Stomach (tissue), 4 donors: ENCODE data around the gene COX6B1.

Experiments
- POLR2AphosphoS5 ChIP-seq, 3 donors: sonication (generic); formaldehyde crosslinking; IDR thresholded peaks; one replicate each; pipeline ENCODE4 v1.6.1; 2016; ENCODE audit warnings: antibody characterized with exemption in 3 of 3
- TF ChIP-seq, protein P1 (sequence below), 7 experiments: fragments of 450-650 bp in 4 of 7; fragments of 200-600 bp in 3 of 7; sonication (generic) in 3 of 7; IDR thresholded peaks; one replicate each; pipeline ENCODE4 v1.5.1; 2016 to 2019; ENCODE audit warnings: antibody characterized with exemption in 7 of 7, control low read depth in 2 of 7, mild to moderate bottlenecking in 1 of 7

- TF ChIP-seq, protein P1, sequence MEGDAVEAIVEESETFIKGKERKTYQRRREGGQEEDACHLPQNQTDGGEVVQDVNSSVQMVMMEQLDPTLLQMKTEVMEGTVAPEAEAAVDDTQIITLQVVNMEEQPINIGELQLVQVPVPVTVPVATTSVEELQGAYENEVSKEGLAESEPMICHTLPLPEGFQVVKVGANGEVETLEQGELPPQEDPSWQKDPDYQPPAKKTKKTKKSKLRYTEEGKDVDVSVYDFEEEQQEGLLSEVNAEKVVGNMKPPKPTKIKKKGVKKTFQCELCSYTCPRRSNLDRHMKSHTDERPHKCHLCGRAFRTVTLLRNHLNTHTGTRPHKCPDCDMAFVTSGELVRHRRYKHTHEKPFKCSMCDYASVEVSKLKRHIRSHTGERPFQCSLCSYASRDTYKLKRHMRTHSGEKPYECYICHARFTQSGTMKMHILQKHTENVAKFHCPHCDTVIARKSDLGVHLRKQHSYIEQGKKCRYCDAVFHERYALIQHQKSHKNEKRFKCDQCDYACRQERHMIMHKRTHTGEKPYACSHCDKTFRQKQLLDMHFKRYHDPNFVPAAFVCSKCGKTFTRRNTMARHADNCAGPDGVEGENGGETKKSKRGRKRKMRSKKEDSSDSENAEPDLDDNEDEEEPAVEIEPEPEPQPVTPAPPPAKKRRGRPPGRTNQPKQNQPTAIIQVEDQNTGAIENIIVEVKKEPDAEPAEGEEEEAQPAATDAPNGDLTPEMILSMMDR (IDR thresholded peaks at IDR 0.05) = no peak
- no peak for TF ChIP-seq POLR2AphosphoS5 (IDR thresholded peaks at IDR 0.05)
These were observed 7.5 kb downstream of the COX6B1 start for GRCh38 chr19:35655600-35655999.
